Measurements from ENCODE around the gene RNF126.

DNA sequence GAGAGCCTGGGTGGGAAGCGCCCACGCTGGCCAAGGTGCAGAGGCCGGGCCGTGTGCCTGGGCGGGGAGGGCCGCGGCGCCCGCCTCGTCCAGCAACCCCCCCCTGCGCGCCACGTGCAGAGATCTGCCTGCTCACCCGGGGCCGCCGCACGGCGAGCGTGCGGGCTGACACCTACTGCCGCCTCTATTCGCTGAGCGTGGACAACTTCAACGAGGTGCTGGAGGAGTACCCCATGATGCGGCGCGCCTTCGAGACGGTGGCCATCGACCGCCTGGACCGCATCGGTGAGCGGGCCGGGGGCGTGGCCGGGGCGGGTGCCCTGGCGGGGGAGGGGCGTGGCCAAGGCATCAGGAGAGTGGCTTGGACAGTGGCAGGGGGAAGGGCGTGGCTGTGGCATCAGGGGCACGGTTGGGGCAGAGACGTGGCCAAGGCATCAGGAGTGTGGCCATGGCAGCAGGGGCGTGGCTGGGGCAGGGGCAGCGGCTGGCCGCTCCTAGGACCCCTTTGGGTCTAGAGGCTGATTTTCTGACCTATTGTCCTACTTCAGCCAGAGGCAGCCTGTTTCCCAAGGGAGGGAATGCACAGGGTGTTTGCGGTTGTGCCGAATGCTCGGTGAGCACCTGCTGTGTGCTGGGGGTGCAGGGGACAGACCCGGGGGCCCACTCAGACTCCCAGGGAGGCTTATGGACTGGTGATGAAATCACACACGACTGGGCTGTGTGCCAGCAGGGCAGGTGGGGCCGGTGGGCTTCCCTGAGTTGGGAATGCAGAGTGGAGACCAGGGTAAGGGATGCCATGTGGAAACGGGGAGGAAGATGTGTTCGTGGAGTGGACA, 49.1 kb downstream of the RNF126 start:
- TF ChIP-seq, protein P1, sequence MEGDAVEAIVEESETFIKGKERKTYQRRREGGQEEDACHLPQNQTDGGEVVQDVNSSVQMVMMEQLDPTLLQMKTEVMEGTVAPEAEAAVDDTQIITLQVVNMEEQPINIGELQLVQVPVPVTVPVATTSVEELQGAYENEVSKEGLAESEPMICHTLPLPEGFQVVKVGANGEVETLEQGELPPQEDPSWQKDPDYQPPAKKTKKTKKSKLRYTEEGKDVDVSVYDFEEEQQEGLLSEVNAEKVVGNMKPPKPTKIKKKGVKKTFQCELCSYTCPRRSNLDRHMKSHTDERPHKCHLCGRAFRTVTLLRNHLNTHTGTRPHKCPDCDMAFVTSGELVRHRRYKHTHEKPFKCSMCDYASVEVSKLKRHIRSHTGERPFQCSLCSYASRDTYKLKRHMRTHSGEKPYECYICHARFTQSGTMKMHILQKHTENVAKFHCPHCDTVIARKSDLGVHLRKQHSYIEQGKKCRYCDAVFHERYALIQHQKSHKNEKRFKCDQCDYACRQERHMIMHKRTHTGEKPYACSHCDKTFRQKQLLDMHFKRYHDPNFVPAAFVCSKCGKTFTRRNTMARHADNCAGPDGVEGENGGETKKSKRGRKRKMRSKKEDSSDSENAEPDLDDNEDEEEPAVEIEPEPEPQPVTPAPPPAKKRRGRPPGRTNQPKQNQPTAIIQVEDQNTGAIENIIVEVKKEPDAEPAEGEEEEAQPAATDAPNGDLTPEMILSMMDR (IDR thresholded peaks at IDR 0.05; ENCODE audit: insufficient read depth, low read depth, low read length) = no peak
- no peak for TF ChIP-seq EZH2 (IDR thresholded peaks at IDR 0.05; ENCODE audit: insufficient read depth, low read length)

Measured in astrocyte (in vitro differentiated cells and primary cell).